ENCODE results near the gene SRL. TPM values are rescaled to one million over a fixed set of nuclear protein-coding genes. Genes with fewer than 3 reads are reported as not detected.

SRL gene
- total and polyA plus RNA-seq, 2 of the 13 experiments (the other 11 are each of a cell fraction or from before 2014, with no cell fraction given): 0.05 TPM; not detected in 1

DNA sequence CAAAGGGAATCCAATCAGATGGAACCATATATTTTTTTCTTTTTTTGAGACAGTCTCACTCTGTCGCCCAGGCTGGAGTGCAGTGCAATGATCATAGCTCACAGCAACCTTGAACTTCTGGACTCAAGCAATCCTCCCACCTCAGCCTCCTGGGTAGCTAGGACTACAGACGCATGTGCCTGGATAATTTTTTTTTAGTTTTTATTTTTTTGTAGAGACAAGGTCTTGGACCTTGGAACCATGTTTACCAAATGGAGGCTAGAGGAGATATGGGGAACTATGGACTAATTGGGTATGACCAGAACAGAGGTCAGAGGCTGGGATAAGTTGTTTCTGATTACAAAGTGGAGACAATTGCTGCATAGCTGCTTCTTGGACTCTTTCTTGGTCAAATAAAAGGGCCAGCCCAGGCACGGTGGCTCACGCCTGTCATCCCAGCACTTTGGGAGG lies 84.5 kb downstream of the SRL start (continued):
- TF ChIP-seq NCOR1 (IDR thresholded peaks at IDR 0.05; ENCODE audit: borderline replicate concordance, low read length) (peak; percentile 93), DPF2 (CRISPR knock-in tag; IDR thresholded peaks at IDR 0.05; ENCODE audit: borderline replicate concordance, low read depth) (peak; percentile 45; the same call in 1 of the 2 replicates), KDM5B (CRISPR knock-in tag; IDR thresholded peaks at IDR 0.05; ENCODE audit: borderline replicate concordance) (no peak), ZNF225 (CRISPR knock-in tag; IDR thresholded peaks at IDR 0.05) (no peak), ZNF264 (CRISPR knock-in tag; IDR thresholded peaks at IDR 0.05) (peak; percentile 54; the same call in 1 of the 2 replicates), TEAD3 (CRISPR knock-in tag; optimal IDR thresholded peaks at IDR 0.05; ENCODE audit: borderline replicate concordance) (peak; percentile 48), ZNF629 (CRISPR knock-in tag; conservative IDR thresholded peaks at IDR 0.05) (peak; percentile 90), GATAD1 (CRISPR knock-in tag; IDR thresholded peaks at IDR 0.05) (peak; percentile 22; the same call in 1 of the 2 replicates)
- TF ChIP-seq, protein P1, sequence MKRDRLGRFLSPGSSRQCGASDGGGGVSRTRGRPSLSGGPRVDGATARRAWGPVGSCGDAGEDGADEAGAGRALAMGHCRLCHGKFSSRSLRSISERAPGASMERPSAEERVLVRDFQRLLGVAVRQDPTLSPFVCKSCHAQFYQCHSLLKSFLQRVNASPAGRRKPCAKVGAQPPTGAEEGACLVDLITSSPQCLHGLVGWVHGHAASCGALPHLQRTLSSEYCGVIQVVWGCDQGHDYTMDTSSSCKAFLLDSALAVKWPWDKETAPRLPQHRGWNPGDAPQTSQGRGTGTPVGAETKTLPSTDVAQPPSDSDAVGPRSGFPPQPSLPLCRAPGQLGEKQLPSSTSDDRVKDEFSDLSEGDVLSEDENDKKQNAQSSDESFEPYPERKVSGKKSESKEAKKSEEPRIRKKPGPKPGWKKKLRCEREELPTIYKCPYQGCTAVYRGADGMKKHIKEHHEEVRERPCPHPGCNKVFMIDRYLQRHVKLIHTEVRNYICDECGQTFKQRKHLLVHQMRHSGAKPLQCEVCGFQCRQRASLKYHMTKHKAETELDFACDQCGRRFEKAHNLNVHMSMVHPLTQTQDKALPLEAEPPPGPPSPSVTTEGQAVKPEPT (CRISPR knock-in tag; IDR thresholded peaks at IDR 0.05; ENCODE audit: low read depth): no peak
- TF ChIP-seq, protein P2, sequence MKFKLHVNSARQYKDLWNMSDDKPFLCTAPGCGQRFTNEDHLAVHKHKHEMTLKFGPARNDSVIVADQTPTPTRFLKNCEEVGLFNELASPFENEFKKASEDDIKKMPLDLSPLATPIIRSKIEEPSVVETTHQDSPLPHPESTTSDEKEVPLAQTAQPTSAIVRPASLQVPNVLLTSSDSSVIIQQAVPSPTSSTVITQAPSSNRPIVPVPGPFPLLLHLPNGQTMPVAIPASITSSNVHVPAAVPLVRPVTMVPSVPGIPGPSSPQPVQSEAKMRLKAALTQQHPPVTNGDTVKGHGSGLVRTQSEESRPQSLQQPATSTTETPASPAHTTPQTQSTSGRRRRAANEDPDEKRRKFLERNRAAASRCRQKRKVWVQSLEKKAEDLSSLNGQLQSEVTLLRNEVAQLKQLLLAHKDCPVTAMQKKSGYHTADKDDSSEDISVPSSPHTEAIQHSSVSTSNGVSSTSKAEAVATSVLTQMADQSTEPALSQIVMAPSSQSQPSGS (CRISPR knock-in tag; IDR thresholded peaks at IDR 0.05): peak; percentile 49; the same call in 1 of the 2 replicates
- TF ChIP-seq, protein P3, sequence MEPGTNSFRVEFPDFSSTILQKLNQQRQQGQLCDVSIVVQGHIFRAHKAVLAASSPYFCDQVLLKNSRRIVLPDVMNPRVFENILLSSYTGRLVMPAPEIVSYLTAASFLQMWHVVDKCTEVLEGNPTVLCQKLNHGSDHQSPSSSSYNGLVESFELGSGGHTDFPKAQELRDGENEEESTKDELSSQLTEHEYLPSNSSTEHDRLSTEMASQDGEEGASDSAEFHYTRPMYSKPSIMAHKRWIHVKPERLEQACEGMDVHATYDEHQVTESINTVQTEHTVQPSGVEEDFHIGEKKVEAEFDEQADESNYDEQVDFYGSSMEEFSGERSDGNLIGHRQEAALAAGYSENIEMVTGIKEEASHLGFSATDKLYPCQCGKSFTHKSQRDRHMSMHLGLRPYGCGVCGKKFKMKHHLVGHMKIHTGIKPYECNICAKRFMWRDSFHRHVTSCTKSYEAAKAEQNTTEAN (CRISPR knock-in tag; conservative IDR thresholded peaks at IDR 0.05): no peak
- TF ChIP-seq, protein P4, sequence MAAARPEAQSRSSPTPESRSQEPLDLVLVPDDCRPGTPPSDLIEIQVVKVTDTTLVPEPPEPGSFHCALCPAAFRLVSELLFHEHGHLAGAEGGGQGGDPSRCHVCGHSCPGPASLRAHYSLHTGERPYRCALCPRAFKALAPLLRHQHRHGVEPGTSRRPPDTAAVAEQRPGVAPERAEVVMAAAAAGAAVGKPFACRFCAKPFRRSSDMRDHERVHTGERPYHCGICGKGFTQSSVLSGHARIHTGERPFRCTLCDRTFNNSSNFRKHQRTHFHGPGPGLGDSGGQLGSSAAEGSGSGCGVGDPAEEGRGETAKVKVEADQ (CRISPR knock-in tag; IDR thresholded peaks at IDR 0.05; ENCODE audit: borderline replicate concordance): no peak
- TF ChIP-seq, protein P5, sequence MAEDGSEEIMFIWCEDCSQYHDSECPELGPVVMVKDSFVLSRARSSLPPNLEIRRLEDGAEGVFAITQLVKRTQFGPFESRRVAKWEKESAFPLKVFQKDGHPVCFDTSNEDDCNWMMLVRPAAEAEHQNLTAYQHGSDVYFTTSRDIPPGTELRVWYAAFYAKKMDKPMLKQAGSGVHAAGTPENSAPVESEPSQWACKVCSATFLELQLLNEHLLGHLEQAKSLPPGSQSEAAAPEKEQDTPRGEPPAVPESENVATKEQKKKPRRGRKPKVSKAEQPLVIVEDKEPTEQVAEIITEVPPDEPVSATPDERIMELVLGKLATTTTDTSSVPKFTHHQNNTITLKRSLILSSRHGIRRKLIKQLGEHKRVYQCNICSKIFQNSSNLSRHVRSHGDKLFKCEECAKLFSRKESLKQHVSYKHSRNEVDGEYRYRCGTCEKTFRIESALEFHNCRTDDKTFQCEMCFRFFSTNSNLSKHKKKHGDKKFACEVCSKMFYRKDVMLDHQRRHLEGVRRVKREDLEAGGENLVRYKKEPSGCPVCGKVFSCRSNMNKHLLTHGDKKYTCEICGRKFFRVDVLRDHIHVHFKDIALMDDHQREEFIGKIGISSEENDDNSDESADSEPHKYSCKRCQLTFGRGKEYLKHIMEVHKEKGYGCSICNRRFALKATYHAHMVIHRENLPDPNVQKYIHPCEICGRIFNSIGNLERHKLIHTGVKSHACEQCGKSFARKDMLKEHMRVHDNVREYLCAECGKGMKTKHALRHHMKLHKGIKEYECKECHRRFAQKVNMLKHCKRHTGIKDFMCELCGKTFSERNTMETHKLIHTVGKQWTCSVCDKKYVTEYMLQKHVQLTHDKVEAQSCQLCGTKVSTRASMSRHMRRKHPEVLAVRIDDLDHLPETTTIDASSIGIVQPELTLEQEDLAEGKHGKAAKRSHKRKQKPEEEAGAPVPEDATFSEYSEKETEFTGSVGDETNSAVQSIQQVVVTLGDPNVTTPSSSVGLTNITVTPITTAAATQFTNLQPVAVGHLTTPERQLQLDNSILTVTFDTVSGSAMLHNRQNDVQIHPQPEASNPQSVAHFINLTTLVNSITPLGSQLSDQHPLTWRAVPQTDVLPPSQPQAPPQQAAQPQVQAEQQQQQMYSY (CRISPR knock-in tag; IDR thresholded peaks at IDR 0.05): no peak
- TF ChIP-seq, protein P6, sequence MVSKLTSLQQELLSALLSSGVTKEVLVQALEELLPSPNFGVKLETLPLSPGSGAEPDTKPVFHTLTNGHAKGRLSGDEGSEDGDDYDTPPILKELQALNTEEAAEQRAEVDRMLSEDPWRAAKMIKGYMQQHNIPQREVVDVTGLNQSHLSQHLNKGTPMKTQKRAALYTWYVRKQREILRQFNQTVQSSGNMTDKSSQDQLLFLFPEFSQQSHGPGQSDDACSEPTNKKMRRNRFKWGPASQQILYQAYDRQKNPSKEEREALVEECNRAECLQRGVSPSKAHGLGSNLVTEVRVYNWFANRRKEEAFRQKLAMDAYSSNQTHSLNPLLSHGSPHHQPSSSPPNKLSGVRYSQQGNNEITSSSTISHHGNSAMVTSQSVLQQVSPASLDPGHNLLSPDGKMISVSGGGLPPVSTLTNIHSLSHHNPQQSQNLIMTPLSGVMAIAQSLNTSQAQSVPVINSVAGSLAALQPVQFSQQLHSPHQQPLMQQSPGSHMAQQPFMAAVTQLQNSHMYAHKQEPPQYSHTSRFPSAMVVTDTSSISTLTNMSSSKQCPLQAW (CRISPR knock-in tag; IDR thresholded peaks at IDR 0.05): no peak
- TF ChIP-seq, protein P7, sequence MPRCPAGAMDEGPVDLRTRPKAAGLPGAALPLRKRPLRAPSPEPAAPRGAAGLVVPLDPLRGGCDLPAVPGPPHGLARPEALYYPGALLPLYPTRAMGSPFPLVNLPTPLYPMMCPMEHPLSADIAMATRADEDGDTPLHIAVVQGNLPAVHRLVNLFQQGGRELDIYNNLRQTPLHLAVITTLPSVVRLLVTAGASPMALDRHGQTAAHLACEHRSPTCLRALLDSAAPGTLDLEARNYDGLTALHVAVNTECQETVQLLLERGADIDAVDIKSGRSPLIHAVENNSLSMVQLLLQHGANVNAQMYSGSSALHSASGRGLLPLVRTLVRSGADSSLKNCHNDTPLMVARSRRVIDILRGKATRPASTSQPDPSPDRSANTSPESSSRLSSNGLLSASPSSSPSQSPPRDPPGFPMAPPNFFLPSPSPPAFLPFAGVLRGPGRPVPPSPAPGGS (CRISPR knock-in tag; IDR thresholded peaks at IDR 0.05): no peak
- TF ChIP-seq, protein P8, sequence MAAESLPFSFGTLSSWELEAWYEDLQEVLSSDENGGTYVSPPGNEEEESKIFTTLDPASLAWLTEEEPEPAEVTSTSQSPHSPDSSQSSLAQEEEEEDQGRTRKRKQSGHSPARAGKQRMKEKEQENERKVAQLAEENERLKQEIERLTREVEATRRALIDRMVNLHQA (CRISPR knock-in tag; IDR thresholded peaks at IDR 0.05): no peak

Measured in HepG2 (cell line).